ENCODE results near the gene KDM4C. TPM values are rescaled to one million over a fixed set of nuclear protein-coding genes. Genes with fewer than 3 reads are reported as not detected.

KDM4C gene
- total RNA-seq, 1 experiment from 2014 or later, result 4.8 TPM

DNA sequence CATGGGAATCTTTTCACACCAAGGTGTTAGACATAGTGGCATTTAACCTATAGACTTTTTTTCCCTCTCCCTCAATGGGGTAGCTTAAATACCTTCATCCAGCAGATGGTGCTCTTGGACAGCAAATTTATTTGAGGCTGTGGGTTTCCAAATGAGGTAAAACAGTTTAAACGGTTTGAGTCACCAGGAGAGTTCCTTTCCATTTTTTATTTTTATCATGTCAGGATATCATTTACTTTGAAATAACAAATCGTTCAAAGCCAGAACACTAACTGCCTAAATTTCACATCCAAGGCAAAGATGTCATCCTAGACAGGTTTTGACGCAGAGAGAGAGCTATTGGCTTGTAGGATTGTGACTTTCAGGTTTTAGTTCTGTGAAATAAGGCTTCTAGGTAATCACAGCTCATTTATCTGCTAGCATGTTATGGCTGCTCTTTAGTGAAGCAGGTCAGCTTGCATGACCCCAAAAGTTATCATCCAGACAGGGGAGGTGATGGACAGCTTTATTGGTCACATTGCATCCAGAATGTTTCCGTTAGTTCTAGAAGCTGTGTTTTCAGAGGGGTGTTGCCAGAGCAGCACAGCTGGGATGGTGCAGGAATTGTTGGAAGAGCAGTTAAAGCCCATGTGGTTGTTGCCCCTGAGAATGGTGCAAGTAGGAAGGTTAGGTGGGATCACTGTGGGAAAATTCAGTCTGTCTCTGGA, 69.8 kb downstream of the KDM4C start:
- peak; percentile 69 for DNase-seq (ENCODE audit: low spot score)
- POLR2A ChIA-PET (ENCODE audit: low non-redundant PET), result no interaction called here
- no TSS peak for BruUV-seq (replicated peaks)

DNA sequence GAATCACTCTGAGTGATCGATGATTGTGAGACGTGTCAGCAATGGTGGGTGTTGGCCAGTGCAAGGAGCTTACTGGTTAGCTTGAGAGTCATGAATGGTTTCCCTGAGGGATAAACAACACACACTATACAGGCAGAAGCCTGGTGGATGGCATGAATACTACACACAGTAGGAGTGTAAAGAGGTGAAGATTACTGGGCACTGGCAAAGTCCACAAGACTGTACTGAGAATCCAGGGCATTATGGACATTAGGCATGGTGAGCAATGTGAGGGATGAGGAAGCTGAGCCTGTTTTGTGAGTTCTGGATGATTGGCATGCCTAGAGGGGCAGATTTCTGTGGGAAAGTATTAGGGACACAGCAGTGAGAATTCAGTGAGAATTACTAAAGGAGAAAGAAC, 71.3 kb downstream of the KDM4C start:
- ChIA-PET CTCF (interaction anchor here (0.6 kb wide), 1 partner anchor 29 kb away, joined by 6 read pairs; no protein-coding TSS in a partner anchor), POLR2A (ENCODE audit: low non-redundant PET) (no interaction called here)
- no peaks in the 10 kb centered on the region for H3K36me3 ChIP-seq (ENCODE audit: insufficient read depth, low read length, poor library complexity, severe bottlenecking)
- H3K4me3 ChIP-seq (ENCODE audit: low read depth, low read length, poor library complexity, severe bottlenecking), result no peak overlapping the region
- BruUV-seq (replicated peaks), result no TSS peak
- intact Hi-C loops (cut with micrococcal nuclease; ENCODE audit: unreplicated experiment), result loop anchor here (5.0 kb wide), 1 partner anchor 223 kb away; no protein-coding TSS in a partner anchor
- no peaks in the 10 kb centered on the region for H3K9me3 ChIP-seq (ENCODE audit: low read depth, low read length, poor library complexity, severe bottlenecking)
- H3K4me1 ChIP-seq (ENCODE audit: insufficient read depth, low read length, poor library complexity, severe bottlenecking), result no peaks in the 10 kb centered on the region
- no peak overlapping the region for H3K27ac ChIP-seq (ENCODE audit: low read depth, low read length, poor library complexity, severe bottlenecking)
- no peak for DNase-seq (ENCODE audit: low spot score)
- TF ChIP-seq, protein P1, sequence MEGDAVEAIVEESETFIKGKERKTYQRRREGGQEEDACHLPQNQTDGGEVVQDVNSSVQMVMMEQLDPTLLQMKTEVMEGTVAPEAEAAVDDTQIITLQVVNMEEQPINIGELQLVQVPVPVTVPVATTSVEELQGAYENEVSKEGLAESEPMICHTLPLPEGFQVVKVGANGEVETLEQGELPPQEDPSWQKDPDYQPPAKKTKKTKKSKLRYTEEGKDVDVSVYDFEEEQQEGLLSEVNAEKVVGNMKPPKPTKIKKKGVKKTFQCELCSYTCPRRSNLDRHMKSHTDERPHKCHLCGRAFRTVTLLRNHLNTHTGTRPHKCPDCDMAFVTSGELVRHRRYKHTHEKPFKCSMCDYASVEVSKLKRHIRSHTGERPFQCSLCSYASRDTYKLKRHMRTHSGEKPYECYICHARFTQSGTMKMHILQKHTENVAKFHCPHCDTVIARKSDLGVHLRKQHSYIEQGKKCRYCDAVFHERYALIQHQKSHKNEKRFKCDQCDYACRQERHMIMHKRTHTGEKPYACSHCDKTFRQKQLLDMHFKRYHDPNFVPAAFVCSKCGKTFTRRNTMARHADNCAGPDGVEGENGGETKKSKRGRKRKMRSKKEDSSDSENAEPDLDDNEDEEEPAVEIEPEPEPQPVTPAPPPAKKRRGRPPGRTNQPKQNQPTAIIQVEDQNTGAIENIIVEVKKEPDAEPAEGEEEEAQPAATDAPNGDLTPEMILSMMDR (conservative IDR thresholded peaks at IDR 0.05; ENCODE audit: low read depth, low read length), result no peak
- no peaks in the 10 kb centered on the region for H3K27me3 ChIP-seq (replicated peaks; ENCODE audit: insufficient read depth, low read depth, low read length, poor library complexity)

More for the DNA sequence above, 69.8 kb downstream of the KDM4C start:
- no peak overlapping the region for H3K4me3 ChIP-seq (ENCODE audit: low read depth, low read length, poor library complexity, severe bottlenecking)
- intact Hi-C loops (cut with micrococcal nuclease; ENCODE audit: unreplicated experiment), result loop anchor here (5.0 kb wide), 1 partner anchor 225 kb away; no protein-coding TSS in a partner anchor
- CTCF ChIA-PET, result interaction anchor here (0.6 kb wide), 2 partner anchors 49 to 210 kb away, joined by 3 read pairs; no protein-coding TSS in a partner anchor
- no peak for TF ChIP-seq EZH2 (IDR thresholded peaks at IDR 0.05; ENCODE audit: borderline replicate concordance, low read depth, low read length, poor library complexity, severe bottlenecking)
- TF ChIP-seq, protein P1 (conservative IDR thresholded peaks at IDR 0.05; ENCODE audit: low read depth, low read length), result peak; percentile 76
- H3K9me3 ChIP-seq (ENCODE audit: low read depth, low read length, poor library complexity, severe bottlenecking), result no peaks in the 10 kb centered on the region
- no peak overlapping the region for H3K27ac ChIP-seq (ENCODE audit: low read depth, low read length, poor library complexity, severe bottlenecking)
- H3K4me1 ChIP-seq (ENCODE audit: insufficient read depth, low read length, poor library complexity, severe bottlenecking), result no peaks in the 10 kb centered on the region
- H3K27me3 ChIP-seq (replicated peaks; ENCODE audit: insufficient read depth, low read depth, low read length, poor library complexity), result no peaks in the 10 kb centered on the region
- no peaks in the 10 kb centered on the region for H3K36me3 ChIP-seq (ENCODE audit: insufficient read depth, low read length, poor library complexity, severe bottlenecking)

DNA sequence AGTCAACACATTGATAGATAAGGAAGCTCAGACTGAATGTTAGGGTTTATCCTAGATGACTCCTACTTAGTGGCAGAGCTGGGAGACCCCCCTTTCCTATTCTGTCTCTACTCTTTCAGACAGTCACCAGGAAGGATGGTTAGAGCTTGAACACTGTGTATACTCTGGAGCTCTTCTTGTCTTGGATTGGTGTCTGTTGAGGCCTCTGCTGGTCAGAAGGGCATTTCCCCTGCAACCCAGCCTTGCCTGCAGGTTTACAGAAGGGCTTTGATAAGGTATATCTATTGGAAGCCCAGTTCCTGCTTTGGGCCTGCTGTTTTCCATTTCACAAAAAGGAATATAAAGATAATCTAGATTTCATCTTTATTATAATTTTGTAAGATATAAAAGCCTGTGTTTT, 71.8 kb downstream of the KDM4C start:
- Histone ChIP-seq H3K27ac (ENCODE audit: low read depth, low read length, poor library complexity, severe bottlenecking) (no peak overlapping the region), H3K9me3 (ENCODE audit: low read depth, low read length, poor library complexity, severe bottlenecking) (no peaks in the 10 kb centered on the region), H3K4me3 (ENCODE audit: low read depth, low read length, poor library complexity, severe bottlenecking) (no peak overlapping the region), H3K36me3 (ENCODE audit: insufficient read depth, low read length, poor library complexity, severe bottlenecking) (no peaks in the 10 kb centered on the region), H3K27me3 (replicated peaks; ENCODE audit: insufficient read depth, low read depth, low read length, poor library complexity) (no peaks in the 10 kb centered on the region), H3K4me1 (ENCODE audit: insufficient read depth, low read length, poor library complexity, severe bottlenecking) (no peaks in the 10 kb centered on the region)
- POLR2A ChIA-PET (ENCODE audit: low non-redundant PET), result no interaction called here
- CTCF ChIA-PET, result no interaction called here
- TF ChIP-seq EZH2 (IDR thresholded peaks at IDR 0.05; ENCODE audit: borderline replicate concordance, low read depth, low read length, poor library complexity, severe bottlenecking), result no peak
- TF ChIP-seq, protein P1 (conservative IDR thresholded peaks at IDR 0.05; ENCODE audit: low read depth, low read length), result no peak
- intact Hi-C loops (cut with micrococcal nuclease; ENCODE audit: unreplicated experiment), result loop anchor here (5.0 kb wide), 1 partner anchor 223 kb away; no protein-coding TSS in a partner anchor
- no peak for DNase-seq (ENCODE audit: low spot score)
- BruUV-seq (replicated peaks), result no TSS peak
